Epidermal melanocyte (primary cell): ENCODE data around the gene TBX2.

Source experiments
- DNase-seq: peaks from one replicate; pipeline ENCODE4 v3.0.0; 2011; ENCODE audit warnings: low spot score; ENCODE audit not compliant: insufficient read length

Gene TBX2

GRCh38 chr17:61387511-61388305 lies 11.9 kb upstream of the TBX2 start:
- no peak for DNase-seq

DNA sequence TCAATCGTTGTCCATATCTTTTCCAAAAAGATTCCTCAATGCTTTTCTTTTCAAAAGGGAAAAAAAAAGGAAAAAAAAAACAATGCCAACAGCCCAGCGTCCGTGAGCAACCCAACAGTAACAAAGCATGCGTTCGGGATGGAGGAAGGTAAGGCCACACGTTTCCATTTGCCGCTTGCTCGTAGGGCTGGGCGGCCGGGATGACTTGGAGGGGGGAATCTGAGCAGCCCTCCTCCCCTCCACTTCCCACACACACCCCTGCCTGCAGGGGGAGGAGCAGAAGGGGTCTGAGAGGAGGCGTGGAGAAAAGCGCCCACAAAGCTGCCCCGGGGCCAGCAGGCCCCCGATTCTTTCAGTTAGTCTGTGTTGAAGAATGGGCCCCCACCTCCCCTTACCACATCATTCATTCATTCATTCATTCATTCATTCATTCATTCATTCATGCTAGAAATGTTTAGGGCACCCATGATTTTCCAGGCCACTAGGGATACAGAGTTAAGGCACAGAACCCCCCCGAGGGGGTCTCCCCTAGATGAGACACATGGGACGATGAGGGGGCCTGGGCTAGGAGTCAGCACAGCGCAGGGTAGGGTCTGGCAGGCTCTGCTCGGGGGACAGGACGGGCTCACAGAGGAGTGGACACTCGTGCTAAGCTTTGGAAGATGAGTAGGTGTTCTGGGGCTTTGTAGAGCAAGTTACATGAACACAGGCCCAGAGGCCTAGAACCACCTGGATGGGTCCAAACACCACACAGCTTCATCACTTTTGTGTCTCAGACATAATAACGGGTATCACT lies 10.9 kb upstream of the TBX2 start:
- no peak for DNase-seq

GRCh38 chr17:61389670-61390478 lies 9.8 kb upstream of the TBX2 start:
- no peak for DNase-seq

DNA sequence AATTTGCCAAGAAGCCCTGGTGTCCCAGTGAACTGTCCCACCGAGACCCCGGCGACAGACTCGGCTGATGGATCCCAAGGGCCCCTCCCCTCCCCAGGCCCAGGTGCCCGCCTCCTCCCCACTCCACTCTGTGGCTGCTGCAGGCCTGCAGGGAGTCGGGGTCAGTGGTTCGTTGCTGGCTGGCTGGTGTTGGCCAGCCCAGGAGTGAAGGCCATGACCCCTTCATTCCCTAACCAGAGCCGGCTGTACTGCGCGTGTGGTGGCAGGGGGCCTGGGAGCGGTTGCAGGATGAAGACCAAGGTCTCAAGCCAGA lies 9.2 kb upstream of the TBX2 start:
- no peak for DNase-seq

GRCh38 chr17:61391595-61392291 lies 7.9 kb upstream of the TBX2 start:
- DNase-seq = no peak

GRCh38 chr17:61392679-61393078 lies 7.0 kb upstream of the TBX2 start:
- no peak for DNase-seq

- no peak for DNase-seq
Measured at GRCh38 chr17:61393550-61393903, 6.1 kb upstream of the TBX2 start.

- peak; percentile 88 for DNase-seq
Measured at GRCh38 chr17:61393904-61394629, 5.6 kb upstream of the TBX2 start.

DNA sequence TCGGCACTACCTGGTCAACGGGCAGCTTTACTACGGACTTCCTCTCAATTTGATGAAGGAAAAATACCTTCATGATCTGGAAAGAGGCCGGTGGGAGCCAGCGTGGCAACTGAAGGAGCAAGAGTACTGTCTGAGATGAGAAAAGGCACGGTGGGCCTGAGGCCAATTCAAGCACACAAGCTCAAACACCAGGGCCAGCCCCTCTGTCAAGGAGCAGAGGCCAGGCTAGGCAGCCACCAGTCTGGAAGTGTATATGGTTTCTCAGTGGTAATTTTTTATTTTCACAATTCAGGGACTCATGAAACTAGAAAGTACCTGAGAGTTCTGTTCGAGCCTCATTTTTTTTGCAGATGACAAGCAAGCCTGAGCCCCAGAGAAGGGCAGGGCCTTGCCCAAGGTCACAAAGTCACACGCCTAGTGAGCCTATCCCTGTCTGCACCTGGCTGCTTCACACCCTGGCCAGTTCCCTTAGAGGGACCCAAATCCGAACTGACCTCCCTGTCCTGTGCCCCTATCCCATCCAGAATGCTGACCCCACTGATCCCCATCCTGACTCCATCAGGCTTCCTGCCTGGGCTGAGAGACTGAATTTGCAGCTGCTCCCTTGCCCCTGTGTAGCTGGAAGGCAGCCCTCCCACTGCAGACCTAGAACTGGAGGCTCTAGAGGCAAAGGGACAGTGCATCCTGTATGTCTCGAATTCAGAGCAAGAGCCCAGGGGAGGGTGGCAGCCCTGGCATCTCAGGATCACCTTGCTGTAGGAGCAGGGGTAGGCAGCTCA lies 4.8 kb upstream of the TBX2 start:
- no peak for DNase-seq

GRCh38 chr17:61395409-61395982 lies 4.1 kb upstream of the TBX2 start:
- no peak for DNase-seq

- no peak for DNase-seq
Measured at GRCh38 chr17:61395983-61396585, 3.6 kb upstream of the TBX2 start.

DNA sequence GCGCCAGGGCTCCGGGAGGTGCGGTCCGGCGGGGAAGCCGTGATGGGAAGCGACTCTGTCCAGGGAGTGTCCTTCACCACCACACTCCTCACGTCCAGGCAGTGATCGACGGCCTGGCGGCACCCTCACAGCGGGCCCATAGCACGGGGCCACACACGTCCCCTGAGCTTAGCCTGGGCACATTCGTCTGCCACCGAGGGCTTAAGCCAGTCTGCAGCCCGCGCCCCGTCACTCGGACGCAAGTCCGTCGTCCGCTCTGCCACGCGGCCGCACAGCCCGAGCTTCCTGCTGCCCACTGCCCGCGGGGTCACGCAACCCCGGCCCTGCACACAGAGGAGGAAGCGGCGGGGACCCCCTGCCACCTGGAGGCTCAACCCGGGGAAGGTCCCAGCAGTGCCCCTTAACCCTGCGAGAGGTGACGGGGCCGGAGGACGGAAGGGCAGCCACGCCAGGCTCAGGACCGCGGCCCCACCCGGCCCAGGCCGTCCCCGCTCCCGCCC lies 3.0 kb upstream of the TBX2 start:
- no peak for DNase-seq

DNA sequence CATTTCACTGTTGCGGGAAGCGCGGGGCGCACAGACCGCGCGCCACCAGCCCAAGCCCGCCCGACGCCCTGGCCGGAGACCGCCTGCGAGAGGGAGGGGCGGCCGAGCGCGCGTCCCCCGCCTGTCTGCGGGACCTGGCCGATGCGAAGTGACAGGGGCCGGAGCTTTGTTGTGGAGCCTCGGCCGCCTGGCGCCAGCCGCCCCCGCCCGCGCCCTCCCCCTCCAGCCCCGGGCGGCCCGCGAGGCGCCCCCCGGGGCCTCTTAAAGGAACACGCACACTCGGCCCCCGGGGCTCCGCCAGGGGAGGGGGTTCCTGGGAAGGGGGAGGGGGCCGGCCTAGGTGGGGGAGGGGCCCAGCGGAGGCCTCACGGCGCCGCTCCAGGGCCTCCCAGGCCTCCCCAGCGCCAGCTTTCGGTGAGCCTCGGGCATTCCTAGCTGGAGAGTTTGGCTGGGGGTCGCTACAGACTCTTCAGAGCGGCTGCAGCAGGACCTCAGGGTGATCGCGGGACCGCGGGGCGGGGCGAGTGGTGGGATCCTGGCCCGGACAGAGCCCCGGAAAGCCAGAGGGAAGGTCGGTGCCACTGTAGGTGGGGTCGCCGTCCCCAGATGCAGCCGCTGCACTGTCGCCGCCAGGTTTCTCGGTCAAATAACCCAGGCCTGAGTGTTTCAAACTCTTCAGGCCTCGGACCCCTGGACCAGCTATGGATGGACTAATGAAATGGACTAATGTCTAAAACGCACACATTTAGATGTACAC lies 2.4 kb upstream of the TBX2 start:
- no peak for DNase-seq

DNA sequence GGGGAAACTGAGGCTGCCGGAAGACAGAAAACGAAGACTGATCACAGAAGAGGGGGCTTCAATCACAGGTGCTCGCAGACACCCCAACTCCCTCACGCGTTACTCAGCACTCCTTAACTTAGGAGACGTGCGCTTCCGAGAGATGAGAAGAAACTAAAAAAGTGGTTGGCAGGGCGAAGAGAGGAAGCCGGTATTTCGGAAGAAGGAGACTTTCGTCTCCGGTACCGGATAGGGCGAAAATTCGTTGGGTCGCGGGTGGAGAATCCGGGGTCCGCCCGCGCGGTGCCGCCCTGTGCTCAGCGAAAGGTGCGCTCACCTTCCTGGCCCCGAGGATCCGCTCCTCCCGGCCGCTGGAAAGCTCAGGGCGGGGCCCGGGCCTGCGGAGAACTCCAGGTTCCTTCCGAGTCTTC lies 917 bp upstream of the TBX2 start:
- DNase-seq = no peak

- DNase-seq = no peak
Measured at GRCh38 chr17:61400066-61400716, 548 bp downstream of the TBX2 start.

DNA sequence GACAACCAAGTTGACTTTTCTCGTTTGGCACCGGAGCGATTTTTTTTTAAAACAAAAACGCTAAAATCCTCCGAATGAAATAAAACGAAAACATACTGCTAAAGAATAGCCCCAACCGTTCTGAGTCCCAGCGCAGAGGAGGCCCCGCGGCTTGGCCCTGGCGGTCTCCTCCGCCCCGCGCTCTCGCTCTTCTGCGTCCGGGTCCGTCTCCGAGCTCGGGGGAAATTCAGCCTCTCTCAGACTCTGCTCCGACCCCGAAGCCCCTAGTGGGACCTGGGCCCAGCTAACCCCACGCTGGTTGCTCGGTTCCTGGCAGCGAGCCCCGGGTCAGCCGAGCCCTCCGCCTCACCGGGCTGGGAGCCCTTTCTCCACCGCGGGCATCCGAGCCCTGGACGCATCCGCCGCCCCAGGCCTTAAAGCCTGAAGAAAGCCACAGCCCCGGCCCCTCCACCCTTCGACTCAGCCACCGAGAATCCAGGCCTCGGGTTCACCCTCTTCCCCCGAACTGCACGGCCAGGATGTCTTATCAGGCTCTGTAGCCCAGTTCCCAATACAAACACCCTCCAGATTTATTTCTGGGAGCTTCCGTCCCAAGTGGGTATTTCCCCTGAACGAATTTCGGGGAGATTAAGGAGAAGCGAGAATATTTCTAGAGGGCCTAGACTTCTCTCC lies 1.2 kb downstream of the TBX2 start:
- no peak for DNase-seq

- no peak for DNase-seq
Measured at GRCh38 chr17:61401389-61402072, 1.9 kb downstream of the TBX2 start.
